Esophagus squamous epithelium (tissue), 5 donors: Measurements from ENCODE around the gene RNU4-1. TPM values are rescaled to one million over a fixed set of nuclear protein-coding genes. Genes with fewer than 3 reads are reported as not detected.

Experiments
- DNase-seq: peaks from one replicate; lab custom pipeline; 2025; lab: John Stamatoyannopoulos, UW
- H3K27ac ChIP-seq, 4 donors: fragments of 200-600 bp; sonication (generic); one replicate each; pipeline ENCODE4 v1.5.1; 2016 to 2019; ENCODE audit warnings: mild to moderate bottlenecking in 1 of 4
- H3K27me3 ChIP-seq, 4 donors: fragments of 200-600 bp; sonication (generic); 1 replicate in 3 of 4; 2 replicates in 1 of 4; pipeline versions ENCODE4 v1.5.1 to v1.6.0; 2017 to 2021; ENCODE audit warnings: antibody characterized with exemption in 1 of 4
- H3K36me3 ChIP-seq, 3 donors: fragments of 200-600 bp; sonication (generic); one replicate each; pipeline ENCODE4 v1.5.1; 2016 to 2019
- H3K4me1 ChIP-seq, 3 donors: fragments of 200-600 bp; sonication (generic); one replicate each; pipeline ENCODE4 v1.5.1; 2017 to 2019
- H3K4me3 ChIP-seq, 4 donors: fragments of 200-600 bp; sonication (generic); 1 replicate in 3 of 4; 2 replicates in 1 of 4; pipeline ENCODE4 v1.5.1; 2016 to 2019; ENCODE audit warnings: mild to moderate bottlenecking in 2 of 4, moderate library complexity in 1 of 4
- H3K9me3 ChIP-seq, 3 donors: fragments of 200-600 bp; sonication (generic); one replicate each; pipeline ENCODE4 v1.5.1; 2016 to 2019
- CTCF ChIP-seq, 6 experiments: fragments of 450-650 bp in 4 of 6; fragments of 200-600 bp in 2 of 6; sonication (generic) in 2 of 6; IDR thresholded peaks; one replicate each; pipeline ENCODE4 v1.5.1; 2016 to 2019; ENCODE audit warnings: antibody characterized with exemption in 6 of 6, mild to moderate bottlenecking in 4 of 6, moderate library complexity in 4 of 6
- POLR2A ChIP-seq, 4 donors: fragments of 450-650 bp; IDR thresholded peaks; one replicate each; pipeline ENCODE4 v1.6.1; 2017; ENCODE audit warnings: antibody characterized with exemption in 4 of 4, mild to moderate bottlenecking in 4 of 4, moderate library complexity in 3 of 4
- WGBS, 2 donors: methylation state at CpG; one replicate each; pipeline ENCODE4 v1.1.5; 2018; 5-methylcytosine and 5-hydroxymethylcytosine counted together
- intact Hi-C: fragments of 100-400 bp; cut with DNase I; formaldehyde crosslinking; loops from one replicate; pipeline ENCODE4 v1.15.0; 2022
- total RNA-seq, 4 donors: library from RNA; depleted of rRNA; stranded (reverse); fragments of >200 nt; gene quantifications; one replicate each; pipeline ENCODE4 v1.1.0, GENCODE V29; 2016
- donor health status: DM: yes; HTN: yes; CAD: no.

RNU4-1 gene
- total RNA-seq, 4 donors from 2014 or later = under 0.01 TPM; not detected in 1

- H3K36me3 ChIP-seq = no peaks in the 10 kb centered on the region
- no peaks in the 10 kb centered on the region for H3K27me3 ChIP-seq
- TF ChIP-seq CTCF (IDR thresholded peaks at IDR 0.05) (no peak), POLR2A (IDR thresholded peaks at IDR 0.05) (no peak)
- H3K4me1 ChIP-seq = peaks cover 0 to 11% (median 0%) of the 10 kb centered on the region in 3 donors
- no peak overlapping the region for H3K4me3 ChIP-seq
- H3K9me3 ChIP-seq = no peaks in the 10 kb centered on the region
- H3K27ac ChIP-seq = no peak overlapping the region
- 77 to 85% methylated on average over 7 of the region's 7 CpGs for WGBS, 2 donors
- DNase-seq = no peak
- intact Hi-C loops = no loop called here
These were observed 9.7 kb downstream of the RNU4-1 start for GRCh38 chr12:120283318-120283717.

GRCh38 chr12:120278137-120279069 is 14.6 kb downstream of the RNU4-1 start:
- H3K27ac ChIP-seq = no peak overlapping the region
- no peak overlapping the region for H3K4me3 ChIP-seq
- H3K36me3 ChIP-seq = no peaks in the 10 kb centered on the region
- 73 to 96% methylated on average over 5 to 7 of the region's 57 CpGs for WGBS, 2 donors
- H3K27me3 ChIP-seq = no peaks in the 10 kb centered on the region
- DNase-seq = no peak
- no peaks in the 10 kb centered on the region for H3K4me1 ChIP-seq
- intact Hi-C loops = no loop called here
- TF ChIP-seq CTCF (IDR thresholded peaks at IDR 0.05) (no peak), POLR2A (IDR thresholded peaks at IDR 0.05) (no peak)
- H3K9me3 ChIP-seq = no peaks in the 10 kb centered on the region

- H3K27ac ChIP-seq = no peak overlapping the region
- H3K9me3 ChIP-seq = no peaks in the 10 kb centered on the region
- no peaks in the 10 kb centered on the region for H3K4me1 ChIP-seq
- H3K4me3 ChIP-seq = no peak overlapping the region
- WGBS, 2 donors = 93 to 94% methylated on average over 6 of the region's 6 CpGs
- no peaks in the 10 kb centered on the region for H3K36me3 ChIP-seq
- DNase-seq = no peak
- TF ChIP-seq POLR2A (IDR thresholded peaks at IDR 0.05) = no peak
- no peak for TF ChIP-seq CTCF (IDR thresholded peaks at IDR 0.05)
- H3K27me3 ChIP-seq = no peaks in the 10 kb centered on the region
- intact Hi-C loops = no loop called here
These were observed 16.3 kb downstream of the RNU4-1 start for GRCh38 chr12:120276734-120277133.

GRCh38 chr12:120267736-120268135 is 25.3 kb downstream of the RNU4-1 start:
- intact Hi-C loops = no loop called here
- 42 to 48% methylated on average over 4 of the region's 4 CpGs for WGBS, 2 donors

More at GRCh38 chr12:120267736-120268135, 25.3 kb downstream of the RNU4-1 start:
- Histone ChIP-seq H3K36me3 (no peaks in the 10 kb centered on the region), H3K27me3 (no peaks in the 10 kb centered on the region), H3K4me3 (no peak overlapping the region), H3K4me1 (peaks cover 18 to 35% (median 29%) of the 10 kb centered on the region in 3 donors), H3K9me3 (no peaks in the 10 kb centered on the region), H3K27ac (no peak overlapping the region)
- TF ChIP-seq POLR2A (IDR thresholded peaks at IDR 0.05) (no peak), CTCF (IDR thresholded peaks at IDR 0.05) (no peak)
- DNase-seq = no peak
